H1 (cell line): ENCODE results near the gene UGGT2. TPM values are rescaled to one million over a fixed set of nuclear protein-coding genes. Genes with fewer than 3 reads are reported as not detected.

Experiments
- CTCF ChIA-PET: fragments of 300-600 bp; sonication (Branson Sonifier 250); formaldehyde crosslinking; loops from one replicate; lab custom pipeline; 2021; ENCODE audit not compliant: partially characterized antibody; lab: Charles Lee
- POLR2A ChIA-PET: fragments of 300-600 bp; sonication (Branson Sonifier 250); formaldehyde crosslinking; loops from one replicate; lab custom pipeline; 2021; ENCODE audit warnings: inconsistent platforms; ENCODE audit not compliant: partially characterized antibody; lab: Charles Lee
- DNase-seq, 2 experiments: peaks; one replicate each; pipeline versions ENCODE4 v3.0.0 to v3.0.0-alpha.2; 2010 to 2022; ENCODE audit warnings: low spot score in 2 of 2, low read depth in 1 of 2, mixed read lengths in 1 of 2
- FAIRE-seq: peaks from 2 replicates; lab custom pipeline; 2011; peaks lifted over from hg19 to GRCh38; lab: Jason Lieb, UNC
- H2AFZ ChIP-seq: 2 replicates; pipeline ENCODE4 v1.8.1; 2012; ENCODE audit warnings: low read length, inconsistent platforms
- H2AK5ac ChIP-seq: 2 replicates; pipeline ENCODE4 v1.6.1; 2013; ENCODE audit warnings: low read depth, low read length
- H2BK120ac ChIP-seq: replicated peaks from 2 replicates; pipeline ENCODE3; 2013; ENCODE audit warnings: low read depth, low read length, inconsistent platforms
- H2BK12ac ChIP-seq: 2 replicates; pipeline ENCODE4 v1.6.1; 2013; ENCODE audit warnings: low read depth, low read length
- H2BK15ac ChIP-seq: 2 replicates; pipeline ENCODE4 v1.6.1; 2013; ENCODE audit warnings: low read length
- H2BK20ac ChIP-seq: 2 replicates; pipeline ENCODE4 v1.6.1; 2013; ENCODE audit warnings: low read length
- H2BK5ac ChIP-seq: 2 replicates; pipeline ENCODE4 v1.6.1; 2013; ENCODE audit warnings: low read depth, low read length
- H3K14ac ChIP-seq: 2 replicates; pipeline ENCODE4 v1.6.1; 2013; ENCODE audit warnings: inconsistent platforms; ENCODE audit not compliant: insufficient read length
- H3K18ac ChIP-seq: 2 replicates; pipeline ENCODE4 v1.6.1; 2013; ENCODE audit warnings: low read length; ENCODE audit errors: extremely low read depth
- H3K23ac ChIP-seq: 2 replicates; pipeline ENCODE4 v1.6.1; 2013; ENCODE audit warnings: inconsistent platforms; ENCODE audit not compliant: insufficient read length
- H3K23me2 ChIP-seq: 2 replicates; pipeline ENCODE4 v1.6.1; 2013; ENCODE audit warnings: low read depth, low read length
- H3K27ac ChIP-seq: 2 replicates; pipeline ENCODE4 v1.6.1; 2011; ENCODE audit warnings: low read depth, low read length, inconsistent platforms
- H3K27me3 ChIP-seq, 4 experiments: replicated peaks in 1 of 4; 1 replicate in 1 of 4; 2 replicates in 3 of 4; pipeline versions ENCODE4 v1.6.1 to v1.8.1; 2011 to 2013; ENCODE audit warnings: low read length in 3 of 4, mild to moderate bottlenecking in 3 of 4, inconsistent platforms in 2 of 4, mixed read lengths in 2 of 4, moderate library complexity in 1 of 4; ENCODE audit not compliant: control insufficient read depth in 3 of 4, insufficient read depth in 3 of 4; ENCODE audit errors: extremely low read depth in 1 of 4
- H3K36me3 ChIP-seq, 4 experiments: 2 replicates each; pipeline versions ENCODE4 v1.6.1 to v1.8.1; 2011 to 2013; ENCODE audit warnings: mild to moderate bottlenecking in 4 of 4, low read length in 3 of 4, moderate library complexity in 2 of 4, control low read depth in 1 of 4, inconsistent platforms in 1 of 4; ENCODE audit not compliant: insufficient read depth in 4 of 4, control insufficient read depth in 2 of 4
- H3K4ac ChIP-seq: replicated peaks from 2 replicates; pipeline ENCODE3; 2013; ENCODE audit warnings: low read length, low read depth, mixed read lengths, inconsistent platforms; ENCODE audit not compliant: insufficient read length
- H3K4me1 ChIP-seq, 4 experiments: replicated peaks in 1 of 4; 1 replicate in 1 of 4; 2 replicates in 3 of 4; pipeline versions ENCODE4 v1.6.1 to v1.8.1; 2011 to 2013; ENCODE audit warnings: low read length in 3 of 4, inconsistent platforms in 2 of 4, mixed read lengths in 1 of 4; ENCODE audit not compliant: insufficient read depth in 4 of 4, control insufficient read depth in 3 of 4
- H3K4me2 ChIP-seq, 2 experiments: 2 replicates each; pipeline versions ENCODE4 v1.6.1 to v1.8.1; 2011 to 2013; ENCODE audit warnings: low read depth in 2 of 2, low read length in 2 of 2, control low read depth in 1 of 2, inconsistent platforms in 1 of 2, mild to moderate bottlenecking in 1 of 2; ENCODE audit not compliant: insufficient read depth in 1 of 2
- H3K4me3 ChIP-seq, 4 experiments: fragments of 200-600, 300-600 bp in 1 of 4; sonication (generic), shearing (Covaris generic), sonication (Bioruptor Twin) in 1 of 4; 2 replicates each; pipeline versions ENCODE4 v1.5.1 to v1.8.1; 2011 to 2016; ENCODE audit warnings: low read length in 4 of 4, low read depth in 3 of 4, control low read depth in 2 of 4, inconsistent platforms in 2 of 4, mild to moderate bottlenecking in 2 of 4, mixed read lengths in 1 of 4, moderate library complexity in 1 of 4; ENCODE audit not compliant: insufficient read depth in 2 of 4; ENCODE audit errors: extremely low read depth in 1 of 4
- H3K56ac ChIP-seq: replicated peaks from 2 replicates; pipeline ENCODE3; 2013; ENCODE audit warnings: low read depth, mild to moderate bottlenecking, mixed read lengths, low read length, inconsistent platforms; ENCODE audit not compliant: insufficient read length
- H3K79me1 ChIP-seq: 2 replicates; pipeline ENCODE4 v1.6.1; 2013; ENCODE audit warnings: low read depth, low read length, control low read depth
- H3K79me2 ChIP-seq, 2 experiments: 2 replicates each; pipeline versions ENCODE4 v1.6.1 to v1.8.1; 2012 to 2013; ENCODE audit warnings: low read length in 2 of 2, mild to moderate bottlenecking in 2 of 2, inconsistent platforms in 1 of 2; ENCODE audit not compliant: insufficient read depth in 2 of 2, control insufficient read depth in 1 of 2
- H3K9ac ChIP-seq, 4 experiments: replicated peaks in 1 of 4; 1 replicate in 1 of 4; 2 replicates in 3 of 4; pipeline versions ENCODE4 v1.6.1 to v1.8.1; 2011 to 2013; ENCODE audit warnings: low read depth in 3 of 4, low read length in 3 of 4, control low read depth in 2 of 4, mild to moderate bottlenecking in 2 of 4, moderate library complexity in 2 of 4, inconsistent platforms in 1 of 4; ENCODE audit errors: extremely low read depth in 1 of 4
- H3K9me3 ChIP-seq, 2 experiments: 2 replicates each; pipeline versions ENCODE4 v1.6.1 to v1.8.1; 2012 to 2013; ENCODE audit warnings: mild to moderate bottlenecking in 2 of 2, moderate library complexity in 2 of 2, control low read depth in 1 of 2, inconsistent platforms in 1 of 2, low read depth in 1 of 2, low read length in 1 of 2, mixed read lengths in 1 of 2; ENCODE audit not compliant: insufficient read depth in 2 of 2
- H4K20me1 ChIP-seq, 2 experiments: replicated peaks in 1 of 2; 2 replicates each; pipeline versions ENCODE3 to v1.8.1; 2011 to 2013; ENCODE audit warnings: inconsistent platforms in 2 of 2, low read length in 2 of 2, mild to moderate bottlenecking in 1 of 2; ENCODE audit not compliant: insufficient read depth in 2 of 2, control insufficient read depth in 1 of 2
- H4K5ac ChIP-seq: 2 replicates; pipeline ENCODE4 v1.6.1; 2013; ENCODE audit warnings: low read length, low read depth, mixed read lengths, inconsistent platforms; ENCODE audit not compliant: insufficient read length
- H4K8ac ChIP-seq: 2 replicates; pipeline ENCODE4 v1.8.0; 2013; ENCODE audit warnings: mild to moderate bottlenecking, moderate library complexity, low read length, inconsistent platforms; ENCODE audit not compliant: insufficient read depth; ENCODE audit errors: extremely low read depth
- H4K91ac ChIP-seq: replicated peaks from 2 replicates; pipeline ENCODE3; 2013; ENCODE audit warnings: low read length, mixed read lengths, inconsistent platforms; ENCODE audit not compliant: insufficient read length
- CTCF ChIP-seq, 3 experiments: IDR thresholded peaks; 1 replicate in 2 of 3; 2 replicates in 1 of 3; pipeline versions ENCODE4 v1.5.1 to v1.6.1; 2011; ENCODE audit warnings: low read length in 3 of 3, mild to moderate bottlenecking in 3 of 3, inconsistent platforms in 2 of 3, low read depth in 1 of 3, moderate library complexity in 1 of 3; ENCODE audit not compliant: insufficient read depth in 1 of 3; ENCODE audit errors: control extremely low read depth in 1 of 3
- GTF2F1 ChIP-seq: IDR thresholded peaks from 2 replicates; pipeline ENCODE4 v1.6.1; 2012; ENCODE audit warnings: low read depth, low read length, improper control_type of control experiment, borderline replicate concordance
- JUN ChIP-seq: IDR thresholded peaks from 2 replicates; pipeline ENCODE4 v1.6.1; 2011; ENCODE audit warnings: low read depth, mild to moderate bottlenecking, improper control_type of control experiment, low read length
- POLR2AphosphoS5 ChIP-seq: IDR thresholded peaks from 2 replicates; pipeline ENCODE4 v1.6.1; 2011; ENCODE audit warnings: low read depth, low read length
- WGBS, 2 experiments: shearing (Covaris generic) in 1 of 2; methylation state at CpG; one replicate each; pipeline versions ENCODE4 v1.1.6 to v1.1.7; 2013 to 2015; ENCODE audit warnings: low lambda C conversion rate in 2 of 2, mixed read lengths in 2 of 2, inconsistent platforms in 1 of 2, low coverage in 1 of 2, missing lambda C conversion rate in 1 of 2; ENCODE audit not compliant: insufficient replicate concordance in 2 of 2, insufficient coverage in 1 of 2, insufficient read length in 1 of 2; ENCODE audit errors: extremely low coverage in 1 of 2, missing lambda C conversion rate in 1 of 2; 5-methylcytosine and 5-hydroxymethylcytosine counted together
- polyA plus RNA-seq, 7 experiments: library from polyadenylated mRNA; depleted of rRNA in 3 of 7; stranded (reverse) in 5 of 7; unstranded in 2 of 7; fragments of >200 nt in 5 of 7; fragments of 200-250 nt in 2 of 7; gene quantifications; 1 replicate in 5 of 7; 2 replicates in 1 of 7; 4 replicates in 1 of 7; pipeline versions ENCODE4 v1.2.1 to v1.2.3, GENCODE V29; 2011 to 2013; ENCODE audit warnings: missing spikeins in 2 of 7, mixed read lengths in 2 of 7
- total RNA-seq: library from RNA; stranded (reverse); fragmentation: NEBNext Ultra II Directional; extraction: Animal tissue kit (Norgen Biotek cat#: 25700); gene quantifications from 2 replicates; pipeline ENCODE4 v1.2.1, GENCODE V29; 2021

UGGT2 gene
- total and polyA plus RNA-seq, 2 of the 8 experiments (the other 6 are each of a cell fraction or from before 2014, with no cell fraction given), result 5.9 to 25.1 TPM

- Histone ChIP-seq H4K5ac (no peak overlapping the region), H3K4ac (no peak overlapping the region), H4K20me1 (no peaks in the 10 kb centered on the region), H3K23ac (no peak overlapping the region), H2BK20ac (no peak overlapping the region), H2BK15ac (no peak overlapping the region), H3K14ac (no peak overlapping the region), H3K9ac (no peak overlapping the region), H4K91ac (no peak overlapping the region), H4K8ac (no peak overlapping the region), H2BK12ac (no peak overlapping the region), H3K4me1 (no peaks in the 10 kb centered on the region), H3K79me2 (no peaks in the 10 kb centered on the region; a peak in 1 of 4 replicates), H3K56ac (no peak overlapping the region), H2AFZ (no peak overlapping the region), H3K4me2 (no peak overlapping the region), H3K27ac (no peak overlapping the region), H2BK120ac (no peak overlapping the region), H3K23me2 (no peaks in the 10 kb centered on the region; the same call in 1 of the 2 replicates), H2AK5ac (no peak overlapping the region), H2BK5ac (no peak overlapping the region), H3K27me3 (no peaks in the 10 kb centered on the region), H3K4me3 (no peak overlapping the region), H3K9me3 (no peaks in the 10 kb centered on the region), H3K18ac (no peak overlapping the region), H3K79me1 (no peaks in the 10 kb centered on the region), H3K36me3 (no peaks in the 10 kb centered on the region; a peak in 1 of 8 replicates)
- DNase-seq (no peak), FAIRE-seq (no peak)
- 86% methylated on average over 1 of the region's 1 CpG; no CpG with 5 or more reads in 1 of the 2 experiments for WGBS, 2 experiments
- CTCF ChIA-PET, result no interaction called here
- POLR2A ChIA-PET, result no interaction called here
- TF ChIP-seq JUN (no peak), CTCF (IDR thresholded peaks at IDR 0.05; ENCODE audit: control extremely low read depth in 1 of 3, insufficient read depth in 1 of 3, low read depth in 1 of 3, low read length in 3 of 3) (no peak), POLR2AphosphoS5 (no peak), GTF2F1 (no peak)
These were observed 154.9 kb downstream of the UGGT2 start for GRCh38 chr13:95898256-95898655.
